NCI-H510A treated with DMSO at 0.1 percent for 48 hours (cell line): ENCODE measurements around the gene ERBB4.

Experiments used
- DNase-seq: peaks from one replicate; lab custom pipeline; 2025; lab: John Stamatoyannopoulos, UW

ERBB4 gene

DNA sequence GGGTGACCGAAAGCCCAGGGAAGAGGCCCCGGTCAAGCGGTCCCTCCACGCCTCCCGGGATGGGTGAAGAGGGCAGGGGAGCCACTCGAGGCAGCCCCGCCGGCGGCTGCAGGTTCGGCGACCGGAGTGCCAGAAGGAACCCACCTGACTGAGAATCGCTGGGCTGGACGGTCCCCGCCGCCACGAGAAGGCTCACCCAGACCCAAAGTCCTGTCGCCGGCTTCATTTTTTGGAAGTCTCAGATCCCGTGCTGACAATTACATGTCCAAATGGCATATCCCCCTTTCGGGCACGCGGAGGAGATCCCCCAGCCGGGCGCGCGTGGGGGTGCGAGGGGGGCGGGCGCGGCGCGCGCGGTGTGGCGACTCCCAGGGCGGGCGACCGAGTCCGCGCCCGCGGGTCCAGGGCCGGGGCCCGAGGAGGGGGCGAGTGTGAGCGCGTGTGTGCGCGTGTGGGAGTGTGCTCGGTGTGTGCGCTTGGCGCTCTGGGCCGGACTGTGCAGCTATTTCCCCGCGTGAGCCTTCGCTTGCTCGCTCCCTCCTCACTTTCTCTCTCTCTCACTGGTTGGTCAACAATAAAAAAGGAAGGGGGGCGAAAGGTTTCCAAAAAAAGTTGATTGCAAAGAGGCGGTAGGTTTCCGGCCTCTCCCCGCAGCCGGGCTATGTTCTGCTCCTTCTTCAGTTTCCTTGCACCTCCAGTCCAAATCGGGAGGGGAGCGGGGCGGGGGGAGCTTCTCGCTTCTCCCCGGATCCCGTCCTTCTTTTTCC lies at the start of gene ERBB4:
TSS of gene ERBB4 (minus strand) at position 498 of the 767 bp plus-strand sequence. CDS start at position 226, 272 bp downstream.
- peak; percentile 37 for DNase-seq

DNA sequence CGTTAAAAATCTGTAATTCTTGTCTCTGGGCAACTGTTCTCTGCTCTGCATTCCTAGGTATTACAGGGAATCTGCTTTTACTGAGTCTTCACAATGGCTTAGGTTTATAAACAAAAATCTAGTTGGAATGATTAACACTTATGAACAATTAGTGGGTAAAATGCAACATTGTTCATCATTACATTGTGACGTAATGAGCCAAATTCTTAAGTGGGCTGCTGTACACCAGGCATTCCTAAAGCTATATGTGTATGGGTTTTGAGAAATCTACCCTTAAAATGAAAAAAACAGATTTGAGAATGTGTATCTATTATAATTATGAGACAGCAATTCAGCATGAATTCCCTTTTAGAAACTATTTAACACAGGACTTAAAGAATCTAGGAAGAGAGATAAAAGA lies 41.5 kb upstream of the ERBB4 start:
- no peak for DNase-seq

DNA sequence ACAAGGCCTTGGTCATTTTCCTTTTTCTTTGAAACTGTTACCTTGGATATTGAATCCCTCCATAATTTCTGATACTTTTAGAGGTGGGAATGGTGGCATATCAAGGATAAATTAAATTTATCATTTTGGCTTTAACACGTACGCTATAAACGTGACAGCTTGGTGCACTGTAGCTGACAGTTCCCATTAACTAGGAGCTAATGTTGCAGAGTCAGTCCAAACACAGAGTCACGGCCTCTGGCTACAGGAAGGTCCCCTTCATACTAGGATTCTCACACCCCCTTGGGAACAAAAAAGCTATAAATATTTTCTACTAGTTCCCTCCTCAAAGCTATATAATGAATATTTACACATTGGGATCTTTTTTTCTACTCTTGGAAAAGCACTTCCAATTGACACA lies 17.7 kb upstream of the ERBB4 start:
- DNase-seq, result peak; percentile 10

DNA sequence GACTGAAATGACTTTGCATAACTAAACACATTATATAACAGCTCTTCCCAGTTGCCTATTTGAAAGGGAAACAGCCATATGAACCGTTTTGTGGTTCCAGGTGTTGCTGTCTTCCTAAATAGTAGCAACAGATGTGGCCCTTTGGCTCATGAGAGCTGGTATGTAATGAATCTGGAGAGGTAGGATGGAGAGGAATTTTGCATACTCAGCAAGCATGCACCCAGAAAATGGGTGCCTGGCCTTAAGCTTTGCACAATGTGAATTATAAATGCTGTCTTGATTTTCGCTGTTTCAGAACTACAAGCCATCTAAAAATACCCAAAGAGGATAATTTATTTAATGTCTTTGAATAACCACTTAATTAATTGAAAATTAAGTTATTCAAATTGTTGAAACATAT lies 15.6 kb upstream of the ERBB4 start:
- no peak for DNase-seq

DNA sequence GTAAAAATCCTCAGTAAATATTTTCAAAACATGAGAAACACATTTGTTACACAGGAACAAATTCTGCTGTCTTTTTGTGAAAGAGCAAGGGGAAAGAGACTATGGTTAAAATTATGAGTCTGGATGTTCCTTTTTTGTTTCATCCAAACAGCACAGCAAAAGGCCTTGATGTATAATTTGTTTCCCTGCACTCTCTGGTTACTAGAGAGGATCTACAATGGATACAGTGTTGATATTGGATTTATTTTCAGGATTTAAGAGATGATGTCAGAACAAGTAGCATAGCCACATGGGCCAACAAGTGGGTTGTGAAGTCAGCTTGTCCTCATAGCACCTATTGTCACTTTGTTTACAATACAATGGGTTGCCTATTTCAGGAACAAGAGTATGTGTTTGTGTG lies 11.3 kb upstream of the ERBB4 start:
- DNase-seq, result peak; percentile 49

DNA sequence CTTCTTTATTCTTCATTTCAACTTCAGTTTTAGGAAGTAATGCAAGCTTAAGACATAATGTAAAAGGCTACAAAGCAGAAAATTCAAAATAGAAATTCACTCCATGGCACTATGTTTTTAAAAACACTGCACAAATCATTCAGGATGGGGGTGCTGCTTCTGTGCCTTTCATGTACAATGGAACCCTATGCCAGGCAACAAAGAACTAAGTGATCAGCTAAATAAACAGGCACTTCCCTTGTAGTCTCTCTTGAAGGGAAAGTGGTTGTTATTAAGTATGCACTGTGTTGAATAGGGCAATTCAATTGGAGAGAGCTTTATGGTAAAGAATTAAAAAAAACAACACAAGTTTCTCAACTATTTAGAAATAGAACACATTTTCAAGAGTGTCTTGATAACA lies 10.9 kb upstream of the ERBB4 start:
- DNase-seq, result peak; percentile 70

DNA sequence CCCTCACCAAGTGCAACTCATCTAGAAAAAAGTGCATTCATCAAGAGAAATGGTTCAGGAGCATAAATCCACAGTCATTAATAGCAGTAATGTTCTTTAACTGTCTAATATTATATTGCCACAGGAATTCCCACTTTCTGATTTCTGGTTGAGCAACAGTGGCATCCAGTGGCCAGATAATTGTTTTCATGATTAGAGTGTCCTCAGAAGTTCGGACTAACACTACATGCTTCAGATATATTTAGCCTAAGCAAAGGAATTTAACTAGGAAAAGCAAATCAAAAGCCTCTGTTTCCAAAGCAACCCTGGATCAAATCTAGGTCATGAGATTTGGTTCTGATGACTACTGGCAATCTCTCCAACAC lies 9.8 kb upstream of the ERBB4 start:
- DNase-seq, result no peak

DNA sequence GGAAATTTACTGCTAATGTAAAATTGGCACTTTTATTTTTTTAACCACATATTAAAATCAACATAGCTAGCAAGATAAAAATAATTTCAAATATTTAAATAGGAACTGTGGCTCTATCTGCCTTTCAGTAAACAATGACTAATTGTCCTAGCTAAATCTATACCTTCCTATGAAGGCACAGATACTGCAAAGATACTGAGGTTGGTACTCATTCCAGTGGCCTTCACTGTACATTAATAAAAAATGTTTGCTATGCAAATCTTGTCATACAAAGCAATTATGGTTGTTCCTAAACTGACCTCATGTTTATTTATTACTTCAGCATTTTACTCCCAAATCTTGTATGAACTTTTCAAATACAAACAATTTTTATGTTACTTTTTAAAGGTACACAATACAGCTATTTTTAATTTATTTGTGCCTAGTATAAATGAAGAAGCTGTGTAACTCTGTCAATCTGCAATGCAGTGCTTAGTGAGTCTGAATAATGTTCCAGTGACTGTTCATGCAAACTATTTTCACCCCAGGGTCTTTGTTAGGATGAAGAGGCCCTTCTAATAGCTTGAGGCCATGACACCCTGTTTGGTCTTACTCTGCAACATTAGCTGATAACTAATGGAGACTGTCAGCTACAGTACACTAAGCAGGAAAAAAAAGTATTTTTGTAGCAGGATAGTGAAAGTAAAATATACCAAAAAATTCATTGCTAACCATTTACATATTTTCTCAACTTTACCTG lies 9.3 kb upstream of the ERBB4 start:
- peak; percentile 4 for DNase-seq

DNA sequence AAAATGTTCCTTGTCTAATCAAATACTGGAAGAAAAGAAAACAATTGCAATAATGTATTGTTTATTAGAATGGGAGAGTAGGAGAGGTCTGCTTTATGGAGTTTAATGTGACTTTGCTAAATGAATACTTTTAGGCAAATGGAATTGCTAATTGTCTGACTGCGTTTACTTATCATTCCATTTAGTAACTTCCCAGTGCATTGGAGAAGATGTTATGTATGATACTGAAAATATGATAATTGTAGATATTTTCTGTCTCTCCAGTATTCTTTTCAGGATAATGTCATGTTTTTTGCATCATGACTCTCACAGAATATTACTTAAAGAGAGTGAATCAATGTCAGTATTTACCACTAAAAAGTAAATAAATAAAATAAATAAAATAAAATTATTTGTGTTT lies 8.1 kb upstream of the ERBB4 start:
- no peak for DNase-seq

DNA sequence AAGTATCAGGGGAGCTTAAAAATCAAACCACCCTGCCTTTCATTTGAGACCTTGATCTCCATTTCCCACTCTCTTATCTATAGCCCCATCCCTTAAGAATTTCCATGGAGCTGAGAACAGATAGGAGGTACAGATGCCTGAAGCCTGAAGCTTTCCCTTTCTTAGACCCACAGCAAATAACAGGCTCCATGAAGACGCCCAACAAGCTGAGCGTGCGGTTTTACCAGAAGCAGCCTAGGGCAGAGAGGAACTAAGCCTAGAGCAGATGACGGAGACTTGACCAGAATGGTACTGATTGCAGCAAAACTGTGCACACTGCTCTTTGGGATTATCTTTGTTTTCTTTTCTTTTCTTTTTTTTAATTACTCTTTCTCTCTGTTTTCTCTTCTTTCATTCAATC lies 1.7 kb upstream of the ERBB4 start:
- DNase-seq, result no peak

DNA sequence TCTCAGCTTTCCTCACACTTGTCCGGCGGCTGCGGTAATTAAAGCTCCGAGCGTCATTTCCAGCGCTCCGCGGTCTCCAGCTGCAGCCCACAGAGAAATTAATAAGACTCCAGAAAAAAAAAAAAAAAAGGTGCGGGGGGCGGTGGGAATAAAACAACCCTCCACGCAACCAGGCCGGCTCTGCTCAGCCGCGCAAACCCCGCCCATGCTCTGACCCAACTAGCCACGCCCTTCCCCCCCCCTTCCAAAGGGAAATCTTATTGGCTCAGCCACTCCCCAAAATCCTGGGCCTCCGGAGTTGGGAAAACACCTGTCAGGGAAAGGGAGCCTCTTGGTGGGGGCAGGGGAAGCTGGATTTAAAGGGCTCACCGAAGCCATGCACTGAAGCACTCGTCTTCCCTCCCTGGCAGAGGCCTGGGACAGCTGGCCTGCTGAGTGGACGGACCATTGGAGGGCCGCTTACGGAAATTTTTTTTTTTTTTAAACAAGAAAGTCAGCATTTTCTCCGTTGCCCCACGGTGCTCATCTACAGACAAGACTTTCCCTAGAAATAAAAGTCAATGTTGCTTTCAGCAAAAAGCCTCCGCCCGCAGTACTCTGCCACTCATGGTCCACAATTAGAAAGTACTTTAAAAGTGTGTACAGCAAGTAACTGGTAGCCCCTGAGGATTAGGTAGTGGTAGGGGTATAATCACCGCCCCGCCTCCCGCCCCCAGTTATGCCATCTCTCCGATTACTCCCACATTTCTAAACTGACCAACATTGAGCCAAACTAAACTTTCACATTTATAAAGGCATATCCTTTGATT lies 674 bp upstream of the ERBB4 start:
- DNase-seq, result no peak

DNA sequence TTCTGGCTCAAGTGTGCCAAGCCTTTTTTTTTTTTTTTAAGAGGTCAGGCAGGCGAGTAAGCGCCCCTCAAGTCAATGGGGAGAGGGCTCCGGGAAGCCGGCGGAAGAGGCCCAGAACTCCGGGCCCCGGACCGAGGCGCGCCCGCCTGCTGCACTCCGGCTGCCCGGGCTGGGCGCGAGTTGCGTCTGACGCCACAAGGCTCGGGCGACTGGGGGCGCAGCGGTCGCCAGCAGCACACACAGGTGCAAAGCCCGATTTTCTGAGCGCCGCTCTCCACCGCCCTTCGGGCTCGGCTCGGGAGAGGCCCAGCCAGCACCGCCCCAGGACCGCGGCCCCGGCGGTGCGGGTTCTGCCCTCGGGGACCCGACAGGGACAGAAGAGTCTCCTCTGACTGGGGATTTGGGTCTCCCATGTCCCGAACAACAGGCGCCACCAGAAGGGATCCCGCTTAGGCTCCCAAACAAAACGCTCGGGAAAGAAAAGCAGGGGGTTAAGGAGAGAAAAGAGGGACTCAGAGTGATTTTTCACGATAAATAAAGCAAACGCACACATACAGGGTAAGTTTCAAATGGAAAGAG lies 787 bp downstream of the ERBB4 start:
- DNase-seq, result no peak

DNA sequence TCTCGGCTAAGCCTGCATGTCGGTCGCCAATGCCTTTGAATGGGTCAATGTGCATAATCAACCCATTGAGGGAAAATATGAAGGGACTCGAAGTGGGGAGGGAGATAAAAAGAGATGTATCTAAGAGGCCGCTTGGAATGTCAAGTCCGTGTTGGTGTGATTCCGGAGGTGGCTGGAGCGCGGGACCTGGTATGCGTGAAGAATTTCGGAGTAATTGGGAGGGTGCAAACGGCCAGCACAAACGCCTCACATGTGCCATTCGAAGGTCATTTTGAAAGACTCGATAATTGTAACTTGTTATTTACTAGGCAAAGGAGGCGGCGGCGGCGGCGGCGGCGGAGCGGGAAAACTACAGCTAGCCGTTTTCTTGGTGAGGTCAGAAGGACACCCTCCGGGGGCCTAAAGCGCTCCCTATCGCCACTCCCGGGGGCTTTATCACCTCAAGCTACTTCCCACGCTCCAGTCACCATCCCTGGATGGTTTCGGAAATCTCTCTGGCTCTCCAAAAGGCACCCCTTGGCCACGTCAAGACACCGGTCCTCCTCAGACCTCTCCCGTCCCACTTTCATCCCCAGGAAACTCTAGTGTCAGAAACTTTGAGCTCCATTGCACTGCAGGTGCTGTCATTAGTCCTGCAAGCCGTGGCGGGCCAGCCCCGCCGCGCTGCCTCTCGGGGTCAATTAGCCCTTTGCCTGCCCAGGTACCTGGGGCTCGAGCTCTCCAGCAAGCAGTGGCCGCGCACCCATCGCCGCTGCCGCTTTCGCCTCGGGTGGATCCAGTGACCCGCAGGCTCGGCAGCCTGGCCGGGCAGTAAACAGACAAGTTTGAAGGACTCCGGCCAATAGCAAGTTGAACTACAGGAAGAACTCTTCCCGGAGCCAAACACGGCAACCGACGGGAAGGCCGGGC lies 1.5 kb downstream of the ERBB4 start:
- peak; percentile 39 for DNase-seq

DNA sequence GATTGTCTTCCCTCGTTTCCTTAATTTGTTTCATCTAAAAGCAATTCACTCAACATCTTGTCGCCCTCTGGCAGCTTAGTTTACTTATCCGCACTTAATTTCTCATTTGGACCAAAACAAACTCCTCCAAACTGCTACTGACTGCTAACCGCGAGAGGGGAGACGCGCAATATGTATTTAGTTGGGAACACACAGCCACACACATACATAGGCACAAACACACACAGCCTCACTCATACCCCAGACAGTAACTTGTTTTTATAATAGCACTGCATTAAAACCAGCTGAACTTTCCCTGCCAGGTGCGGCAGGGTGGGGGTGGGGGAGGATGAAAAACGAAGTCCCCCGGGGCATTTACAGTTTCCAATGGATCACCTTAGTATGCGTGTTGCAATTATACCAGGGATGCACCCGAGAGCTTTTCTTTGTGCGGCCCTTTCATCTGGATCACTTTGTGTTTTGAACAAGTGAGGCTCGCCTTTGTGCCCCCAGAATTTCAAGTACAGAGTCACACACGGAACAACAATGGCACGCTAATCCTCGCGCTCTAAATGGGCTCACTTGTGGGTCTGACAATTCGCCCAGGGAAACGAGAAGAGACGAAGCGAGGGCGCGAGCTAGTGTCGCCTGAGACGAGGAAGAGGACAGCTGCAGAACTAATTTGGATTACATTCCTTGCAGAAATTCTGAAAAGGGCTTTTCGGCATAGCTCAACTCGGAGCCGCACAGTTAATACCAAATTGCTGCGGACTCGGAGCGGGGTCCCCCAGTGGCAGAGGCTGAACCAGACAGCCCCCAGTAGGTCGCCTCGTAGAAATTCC lies 2.4 kb downstream of the ERBB4 start:
- DNase-seq, result peak; percentile 11

DNA sequence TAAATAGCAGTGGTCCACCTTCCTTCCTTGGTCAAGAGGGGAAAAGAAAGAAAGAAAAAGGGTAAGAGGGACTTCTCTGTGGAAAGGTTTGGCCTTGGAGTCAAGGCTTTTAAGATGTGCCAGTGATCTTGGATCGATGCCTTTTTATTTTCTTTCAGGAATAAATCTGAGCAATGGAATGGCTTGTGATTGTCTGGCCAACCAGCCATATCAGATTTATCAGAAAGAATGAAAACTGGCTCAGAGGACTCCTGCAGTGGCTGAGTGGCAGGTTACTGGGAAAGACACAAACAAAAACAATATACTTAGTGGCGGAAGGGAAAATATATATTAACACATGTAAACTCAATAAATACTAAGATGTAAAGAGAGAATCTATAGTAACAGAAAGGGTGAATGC lies 4.3 kb downstream of the ERBB4 start:
- DNase-seq, result no peak

DNA sequence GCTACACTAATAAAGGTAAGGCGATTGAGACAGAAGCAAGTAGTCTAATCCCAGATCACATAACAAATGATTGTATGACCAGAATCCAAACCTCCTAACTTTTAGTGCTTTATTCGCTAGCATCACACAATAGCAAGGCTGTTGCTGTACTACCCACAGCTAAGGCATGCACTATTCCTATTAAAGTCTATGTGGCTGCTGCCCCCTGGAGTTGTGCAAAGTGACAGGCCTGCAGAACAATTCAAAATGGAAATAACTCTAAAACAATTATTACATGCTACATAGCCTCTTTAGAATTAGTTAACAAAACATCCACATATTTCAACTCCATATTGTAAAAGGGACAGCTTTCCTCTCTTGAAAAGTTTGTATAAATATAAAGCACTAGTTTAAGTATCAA lies 6.0 kb downstream of the ERBB4 start:
- DNase-seq, result no peak

DNA sequence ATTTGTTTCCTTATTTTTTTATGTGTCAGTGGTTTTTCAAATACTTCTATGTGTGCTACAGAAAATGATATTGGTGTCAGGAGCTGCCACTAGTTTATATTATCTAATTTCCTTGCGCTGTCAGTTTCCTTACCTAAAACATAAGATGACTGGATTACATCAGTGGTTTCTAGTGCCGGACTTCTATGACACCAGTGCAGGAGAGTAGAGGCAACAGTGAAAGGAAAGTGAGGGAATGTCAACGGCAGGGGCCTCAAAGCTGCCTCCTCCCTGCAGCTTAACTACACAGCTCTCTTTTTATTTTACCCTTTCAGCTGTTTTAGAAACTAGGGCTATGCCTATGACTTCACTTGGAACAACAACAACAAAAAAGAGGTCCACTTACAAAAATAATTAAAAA lies 6.5 kb downstream of the ERBB4 start:
- no peak for DNase-seq

DNA sequence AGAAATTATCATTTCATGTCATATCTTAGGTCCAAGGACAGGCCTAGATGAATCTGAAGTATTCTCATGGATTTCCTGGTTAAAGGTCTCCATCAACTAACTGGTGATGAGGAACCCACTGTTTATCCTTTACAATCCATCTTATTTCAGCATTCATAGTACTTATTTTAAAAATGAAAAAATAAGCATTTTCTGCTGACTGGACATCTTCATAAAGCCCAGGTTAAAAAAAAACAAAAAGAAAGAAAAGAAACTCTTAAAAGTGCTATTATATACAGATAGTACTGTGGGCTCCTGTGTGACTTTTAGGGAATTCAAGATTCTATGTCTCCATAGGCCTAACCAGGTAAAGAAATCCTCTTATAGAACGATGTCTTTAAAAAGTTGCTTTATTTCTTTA lies 7.1 kb downstream of the ERBB4 start:
- no peak for DNase-seq

DNA sequence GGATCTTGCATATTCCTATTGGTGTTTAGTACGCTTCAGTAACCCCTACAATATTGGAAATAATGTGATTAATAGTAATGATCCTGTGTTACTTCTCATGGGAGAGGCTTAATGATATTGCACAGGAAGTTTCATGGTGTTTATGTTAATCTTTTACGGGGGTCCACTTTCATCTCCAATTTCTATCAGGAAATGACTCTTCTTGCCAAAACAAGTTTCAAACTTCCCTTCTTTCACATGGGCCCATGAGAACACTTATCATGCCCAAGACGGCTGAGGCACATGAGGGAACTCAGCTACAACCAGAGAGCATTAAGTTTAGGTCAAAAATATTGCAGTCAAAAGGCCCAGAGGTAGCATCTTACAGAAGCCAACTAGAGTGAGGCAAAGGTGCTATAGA lies 7.6 kb downstream of the ERBB4 start:
- DNase-seq, result no peak

DNA sequence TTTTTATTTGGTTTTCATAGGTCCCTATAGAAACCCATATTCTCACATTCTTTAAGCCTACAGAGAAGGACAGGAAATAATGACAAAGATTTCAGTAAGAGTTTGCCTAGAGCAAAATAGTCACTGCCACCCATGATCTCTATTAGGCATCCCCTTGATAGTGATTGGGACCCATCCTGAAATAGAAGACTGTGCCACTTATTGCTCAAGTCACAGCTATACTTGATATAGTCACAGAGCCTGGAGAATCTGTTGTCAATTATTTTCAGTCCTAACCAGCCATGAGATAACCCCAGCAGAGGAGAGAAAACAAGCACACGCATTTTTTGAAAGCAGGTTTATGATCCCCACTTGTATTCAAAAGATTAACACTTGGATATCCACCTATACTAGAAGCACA lies 8.2 kb downstream of the ERBB4 start:
- DNase-seq, result no peak
